Measurements from ENCODE around the gene RNF25.
A peak's percentile ranks its signal among the peaks of the same experiment; 100 is the strongest.

Gene RNF25

DNA sequence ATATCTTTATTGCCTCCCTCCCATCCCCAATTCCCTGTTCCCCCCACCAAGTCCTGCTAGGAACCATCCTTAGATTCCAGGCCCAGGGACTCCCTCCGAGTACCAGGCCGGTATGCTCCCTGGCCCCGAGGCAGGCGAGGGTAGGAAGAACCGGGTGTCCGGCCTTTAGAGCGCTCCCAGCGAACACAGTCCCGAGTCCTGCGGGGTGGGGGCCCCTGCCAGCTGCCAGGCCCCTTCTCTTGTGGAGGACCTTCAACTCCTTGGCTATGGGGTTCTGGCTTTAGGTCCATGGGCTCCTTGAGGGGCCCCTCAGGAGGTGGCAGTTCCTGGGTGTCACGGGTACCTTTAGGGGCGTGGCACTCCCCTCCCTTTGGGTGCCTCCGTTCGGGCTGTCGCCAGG lies 7.9 kb downstream of the RNF25 start:
- H3K9ac ChIP-seq (ENCODE audit: insufficient read length), result no peak overlapping the region
- no peak for DNase-seq (ENCODE audit: low read depth, low spot score)
- peaks cover 60% of the 10 kb centered on the region for H3K36me3 ChIP-seq (ENCODE audit: insufficient read depth, low read length)

DNA sequence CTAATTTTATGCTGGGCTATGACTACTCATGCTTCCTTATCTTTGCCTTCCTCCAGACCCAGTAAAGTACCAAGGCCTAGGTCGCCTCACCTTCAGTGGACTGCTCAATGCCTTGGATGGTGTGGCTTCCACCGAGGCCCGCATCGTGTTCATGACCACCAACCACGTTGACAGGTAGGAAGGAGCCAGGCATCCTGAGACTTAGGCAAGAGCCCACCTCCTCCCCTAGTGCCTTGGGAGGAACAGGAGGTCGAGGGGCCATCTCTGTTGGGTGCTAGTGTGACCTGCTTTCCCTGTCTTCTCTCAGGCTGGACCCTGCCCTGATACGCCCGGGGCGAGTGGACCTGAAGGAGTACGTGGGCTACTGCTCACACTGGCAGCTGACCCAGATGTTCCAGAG lies 9.0 kb downstream of the RNF25 start:
- H3K9ac ChIP-seq (ENCODE audit: insufficient read length), result no peak overlapping the region

More for the DNA sequence above, 7.9 kb downstream of the RNF25 start:
- Histone ChIP-seq H3K27ac (no peak overlapping the region), H3K4me3 (no peak overlapping the region), H3K9me3 (ENCODE audit: low read depth, low read length) (no peaks in the 10 kb centered on the region)
- TF ChIP-seq EZH2 (IDR thresholded peaks at IDR 0.05), result no peak
- no peak for TF ChIP-seq FOXP2 (optimal IDR thresholded peaks at IDR 0.05; ENCODE audit: control extremely low read depth, extremely low read length, insufficient read depth)
- no peak for TF ChIP-seq POLR2AphosphoS5 (IDR thresholded peaks at IDR 0.05; ENCODE audit: borderline replicate concordance, low read depth, low read length)

DNA sequence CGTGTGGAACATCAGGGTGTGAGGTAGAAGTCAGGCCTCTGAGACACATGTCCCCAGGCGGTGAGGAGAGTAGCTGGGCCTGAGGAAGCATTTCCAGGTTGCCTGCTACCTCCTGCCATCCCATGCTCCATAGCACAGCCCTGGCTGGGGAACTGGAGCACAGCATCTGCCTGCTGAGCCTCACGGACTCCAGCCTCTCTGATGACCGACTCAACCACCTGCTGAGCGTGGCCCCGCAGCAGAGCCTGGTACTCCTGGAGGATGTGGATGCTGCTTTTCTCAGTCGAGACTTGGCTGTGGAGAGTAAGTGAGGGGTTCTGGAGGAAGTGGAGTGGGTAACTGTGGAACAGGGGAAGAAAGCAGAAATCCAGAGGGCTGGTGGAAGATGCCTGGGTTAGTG lies 9.4 kb downstream of the RNF25 start:
- TF ChIP-seq FOXP2 (optimal IDR thresholded peaks at IDR 0.05; ENCODE audit: control extremely low read depth, extremely low read length, insufficient read depth) (no peak), POLR2AphosphoS5 (IDR thresholded peaks at IDR 0.05; ENCODE audit: borderline replicate concordance, low read depth, low read length) (no peak), EZH2 (IDR thresholded peaks at IDR 0.05) (no peak)
- no peaks in the 10 kb centered on the region for H3K9me3 ChIP-seq (ENCODE audit: low read depth, low read length)
- DNase-seq (ENCODE audit: low read depth, low spot score), result no peak
- H3K27ac ChIP-seq, result no peak overlapping the region
- no peak overlapping the region for H3K9ac ChIP-seq (ENCODE audit: insufficient read length)
- H3K4me3 ChIP-seq, result no peak overlapping the region
- H3K36me3 ChIP-seq (ENCODE audit: insufficient read depth, low read length), result peaks cover 57% of the 10 kb centered on the region

More for the DNA sequence above, 9.0 kb downstream of the RNF25 start:
- TF ChIP-seq FOXP2 (optimal IDR thresholded peaks at IDR 0.05; ENCODE audit: control extremely low read depth, extremely low read length, insufficient read depth), result no peak
- TF ChIP-seq EZH2 (IDR thresholded peaks at IDR 0.05), result no peak
- no peak for TF ChIP-seq POLR2AphosphoS5 (IDR thresholded peaks at IDR 0.05; ENCODE audit: borderline replicate concordance, low read depth, low read length)
- DNase-seq (ENCODE audit: low read depth, low spot score), result no peak
- Histone ChIP-seq H3K9me3 (ENCODE audit: low read depth, low read length) (no peaks in the 10 kb centered on the region), H3K27ac (no peak overlapping the region), H3K4me3 (no peak overlapping the region), H3K36me3 (ENCODE audit: insufficient read depth, low read length) (peaks cover 58% of the 10 kb centered on the region)

DNA sequence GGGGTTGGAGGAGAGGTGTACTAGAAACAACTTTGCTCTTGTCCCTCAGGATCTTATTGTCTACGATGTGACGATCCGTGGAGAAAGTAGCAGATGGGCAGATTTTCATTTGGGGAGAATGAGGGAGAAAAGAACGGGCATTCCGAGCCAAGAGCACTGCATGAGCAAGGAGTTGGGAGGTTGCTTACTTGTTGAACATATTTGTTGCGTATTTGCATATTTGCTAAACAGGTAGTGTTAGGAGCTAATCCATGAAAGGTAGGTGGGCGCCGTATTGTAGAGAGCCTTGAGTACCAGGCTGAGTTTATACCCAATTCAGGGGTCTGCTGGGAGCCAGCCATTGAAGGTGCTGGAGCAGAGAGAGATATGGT lies 11.8 kb downstream of the RNF25 start:
- H3K9me3 ChIP-seq (ENCODE audit: low read depth, low read length), result no peaks in the 10 kb centered on the region
- DNase-seq (ENCODE audit: low read depth, low spot score), result no peak
- peak overlapping the region; percentile 93 for H3K4me3 ChIP-seq
- peak overlapping the region; percentile 96 for H3K9ac ChIP-seq (ENCODE audit: insufficient read length)
- H3K27ac ChIP-seq, result no peak overlapping the region
- peaks cover 62% of the 10 kb centered on the region for H3K36me3 ChIP-seq (ENCODE audit: insufficient read depth, low read length)
- TF ChIP-seq POLR2AphosphoS5 (IDR thresholded peaks at IDR 0.05; ENCODE audit: borderline replicate concordance, low read depth, low read length) (no peak), EZH2 (IDR thresholded peaks at IDR 0.05) (no peak), FOXP2 (optimal IDR thresholded peaks at IDR 0.05; ENCODE audit: control extremely low read depth, extremely low read length, insufficient read depth) (no peak)

DNA sequence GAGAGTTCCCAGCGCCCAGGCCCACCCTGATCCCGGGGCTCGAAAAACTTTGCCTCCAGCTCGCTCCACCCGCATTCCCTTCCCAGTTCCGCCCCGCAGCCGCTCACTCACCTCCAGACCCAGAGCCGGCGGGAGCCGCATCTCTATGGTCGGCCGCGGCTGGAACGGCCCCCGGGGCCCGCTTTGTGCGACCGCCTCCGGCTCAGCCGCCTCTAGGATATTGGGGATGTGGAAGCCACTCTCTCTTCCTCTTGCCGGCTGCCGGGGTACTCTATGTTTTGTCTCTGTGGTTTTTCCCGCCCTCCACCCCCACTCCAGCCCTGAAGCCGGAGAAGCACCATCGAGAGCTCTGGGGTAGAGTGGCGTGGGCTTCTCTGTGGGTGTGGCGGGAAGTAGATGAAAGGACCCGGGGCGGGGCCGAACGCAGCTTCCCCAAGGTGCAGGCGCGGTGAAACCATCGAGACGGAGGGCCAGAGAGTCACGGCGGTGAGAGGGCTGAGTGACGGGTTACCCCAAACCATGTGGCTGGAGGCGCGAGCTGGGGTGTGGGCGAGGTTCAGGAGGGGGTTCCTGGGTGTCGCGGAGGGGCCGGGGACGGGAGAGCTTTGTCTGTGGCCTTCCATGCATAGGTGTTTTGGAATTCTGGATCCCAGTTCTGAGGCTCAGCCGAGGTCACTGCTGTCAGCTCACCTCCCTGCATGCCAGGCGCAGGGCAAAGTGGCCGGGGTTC lies 12.4 kb downstream of the RNF25 start, which contains the start of the genes BCS1L and ZNF142:
Gene BCS1L (plus strand): TSS at position 426 of the 730 bp plus-strand sequence. CDS start 1,305 bp downstream, outside the sequence.
Gene ZNF142 (minus strand): TSS at position 366 of the 730 bp plus-strand sequence. CDS start 3,194 bp downstream, outside the sequence.
- Histone ChIP-seq H3K36me3 (ENCODE audit: insufficient read depth, low read length) (peaks cover 62% of the 10 kb centered on the region), H3K27ac (peak within 1 kb of the TSS; percentile 56; the same call in 1 of the 2 replicates), H3K4me3 (peak within 1 kb of the TSS; percentile 93), H3K9me3 (ENCODE audit: low read depth, low read length) (no peaks in the 10 kb centered on the region), H3K9ac (ENCODE audit: insufficient read length) (peak within 1 kb of the TSS; percentile 96)
- TF ChIP-seq EZH2 (IDR thresholded peaks at IDR 0.05) (no peak), POLR2AphosphoS5 (IDR thresholded peaks at IDR 0.05; ENCODE audit: borderline replicate concordance, low read depth, low read length) (peak; percentile 95; the same call in 1 of the 2 replicates)
- DNase-seq (ENCODE audit: low read depth, low spot score), result peak; percentile 37

DNA sequence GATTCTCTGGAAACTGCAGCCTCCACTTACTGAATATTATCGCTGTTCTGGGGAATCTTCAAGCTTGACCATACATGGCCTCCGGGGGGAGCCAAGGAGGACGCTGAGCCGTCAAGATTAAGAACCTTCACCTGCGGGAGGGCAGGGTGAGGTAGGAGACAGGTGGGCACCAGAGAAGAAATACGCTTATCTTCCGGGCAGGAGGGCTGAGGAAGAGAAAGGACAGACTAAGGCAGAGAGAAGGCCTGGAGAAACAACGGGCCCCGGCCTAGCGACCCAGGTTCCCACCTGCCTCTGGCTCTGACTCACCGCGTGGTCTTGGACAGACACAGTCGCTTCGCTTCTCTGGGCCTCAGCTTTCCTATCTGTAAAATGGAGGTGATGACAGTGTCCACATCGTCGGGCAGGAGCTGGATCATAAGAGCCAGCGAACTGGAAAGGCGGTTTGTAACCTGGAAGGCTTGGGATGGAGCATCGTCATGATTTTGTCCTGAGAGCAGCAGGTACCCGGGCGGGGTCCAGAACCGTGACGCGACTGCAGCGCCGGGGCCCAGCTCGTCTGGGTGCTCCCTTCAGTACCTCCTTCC lies 13.0 kb downstream of the RNF25 start:
- H3K9ac ChIP-seq (ENCODE audit: insufficient read length), result peak overlapping the region; percentile 96
- H3K4me3 ChIP-seq, result peak overlapping the region; percentile 93
- peak overlapping the region; percentile 56; the same call in 1 of the 2 replicates for H3K27ac ChIP-seq
- peaks cover 62% of the 10 kb centered on the region for H3K36me3 ChIP-seq (ENCODE audit: insufficient read depth, low read length)
- no peak for DNase-seq (ENCODE audit: low read depth, low spot score)
- no peaks in the 10 kb centered on the region for H3K9me3 ChIP-seq (ENCODE audit: low read depth, low read length)
- TF ChIP-seq POLR2AphosphoS5 (IDR thresholded peaks at IDR 0.05; ENCODE audit: borderline replicate concordance, low read depth, low read length) (no peak), EZH2 (IDR thresholded peaks at IDR 0.05) (no peak), FOXP2 (optimal IDR thresholded peaks at IDR 0.05; ENCODE audit: control extremely low read depth, extremely low read length, insufficient read depth) (no peak)

DNA sequence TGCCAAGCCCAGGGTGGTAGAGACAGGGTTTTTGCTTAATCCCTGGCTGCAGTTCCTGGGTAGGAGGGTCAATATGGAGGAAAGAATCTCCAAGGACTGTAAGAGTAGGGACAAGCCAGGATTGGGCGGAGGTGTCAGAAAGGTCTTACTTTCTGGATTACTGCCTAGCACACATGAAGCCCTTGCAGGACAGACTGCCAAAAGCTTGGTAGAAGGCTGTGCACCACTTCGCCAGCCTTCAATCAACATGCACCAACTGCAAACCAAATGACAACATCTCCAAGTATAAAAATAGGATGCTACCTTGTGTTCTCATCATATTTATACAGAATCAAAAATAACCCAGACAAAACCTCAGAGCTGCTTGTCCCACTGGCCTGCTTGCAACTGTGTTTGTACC lies 16.1 kb downstream of the RNF25 start:
- no peak overlapping the region for H3K27ac ChIP-seq
- TF ChIP-seq FOXP2 (optimal IDR thresholded peaks at IDR 0.05; ENCODE audit: control extremely low read depth, extremely low read length, insufficient read depth) (no peak), EZH2 (IDR thresholded peaks at IDR 0.05) (no peak), POLR2AphosphoS5 (IDR thresholded peaks at IDR 0.05; ENCODE audit: borderline replicate concordance, low read depth, low read length) (no peak)
- no peaks in the 10 kb centered on the region for H3K9me3 ChIP-seq (ENCODE audit: low read depth, low read length)
- H3K36me3 ChIP-seq (ENCODE audit: insufficient read depth, low read length), result peaks cover 65% of the 10 kb centered on the region
- DNase-seq (ENCODE audit: low read depth, low spot score), result no peak
- H3K4me3 ChIP-seq, result no peak overlapping the region
- H3K9ac ChIP-seq (ENCODE audit: insufficient read length), result no peak overlapping the region

DNA sequence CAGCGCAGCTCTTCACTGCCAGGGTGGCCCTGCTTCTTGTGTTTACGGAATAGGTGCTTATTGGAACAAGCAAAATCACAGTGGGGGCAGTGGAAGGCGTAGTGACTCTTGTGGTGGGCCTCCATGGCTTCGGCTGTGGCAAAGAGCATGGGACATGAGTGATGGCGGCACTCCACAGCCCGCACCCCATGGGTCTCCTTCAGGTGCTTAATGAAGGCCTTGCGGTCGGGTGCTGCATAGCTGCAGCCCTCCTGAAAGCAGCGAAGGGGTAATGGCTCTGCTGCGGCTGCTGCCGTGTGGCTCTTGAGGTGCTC lies 23.1 kb downstream of the RNF25 start:
- peaks cover 90% of the 10 kb centered on the region for H3K36me3 ChIP-seq (ENCODE audit: insufficient read depth, low read length)
- TF ChIP-seq POLR2AphosphoS5 (IDR thresholded peaks at IDR 0.05; ENCODE audit: borderline replicate concordance, low read depth, low read length), result no peak; the same call in 1 of the 2 replicates
- no peak for TF ChIP-seq FOXP2 (optimal IDR thresholded peaks at IDR 0.05; ENCODE audit: control extremely low read depth, extremely low read length, insufficient read depth)
- no peak for TF ChIP-seq EZH2 (IDR thresholded peaks at IDR 0.05)
- no peak for DNase-seq (ENCODE audit: low read depth, low spot score)
- H3K4me3 ChIP-seq, result no peak overlapping the region
- no peaks in the 10 kb centered on the region for H3K9me3 ChIP-seq (ENCODE audit: low read depth, low read length)
- H3K27ac ChIP-seq, result no peak overlapping the region
- no peak overlapping the region for H3K9ac ChIP-seq (ENCODE audit: insufficient read length)
